GM19240 (cell line): ENCODE results near the gene MBP.

Source experiments
- DNase-seq: peaks from one replicate; pipeline ENCODE4 v3.0.0; 2011; ENCODE audit warnings: low spot score; ENCODE audit not compliant: insufficient read length

MBP gene

DNA sequence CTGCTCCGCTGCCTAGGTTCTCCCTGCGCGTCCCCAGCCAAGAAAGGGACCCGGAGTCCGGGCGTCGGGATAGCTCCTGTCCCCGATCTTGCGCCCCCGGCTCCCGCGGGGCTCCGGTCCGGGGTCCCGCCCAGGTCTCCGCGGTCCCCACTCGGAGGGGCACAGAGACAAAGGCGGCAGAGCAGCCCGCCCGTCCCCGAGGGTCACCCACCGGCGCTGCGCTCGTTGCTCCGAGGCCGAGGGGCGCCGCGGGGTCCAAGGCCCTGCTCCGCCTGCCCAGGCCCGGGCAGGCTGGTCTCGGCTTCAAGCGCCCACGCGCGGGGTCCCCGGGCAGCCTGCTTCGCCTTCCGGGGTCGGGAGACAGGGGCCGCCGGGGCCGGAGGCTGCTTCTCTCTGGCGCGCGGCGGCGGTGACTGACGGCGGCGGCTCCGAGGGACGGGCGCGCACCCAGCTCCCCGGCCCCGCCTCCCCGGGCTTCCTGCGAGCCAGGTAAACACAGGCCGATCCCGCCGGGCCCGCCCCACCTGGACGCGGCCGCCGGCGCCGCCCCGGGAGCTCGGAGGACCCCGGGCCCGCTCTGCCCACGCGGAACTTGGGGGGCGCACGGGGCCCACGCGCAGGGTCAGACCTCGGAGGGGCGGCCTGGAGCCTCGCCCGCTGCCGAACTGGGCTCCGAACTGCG, at the start of gene MBP:
Gene MBP (minus strand): TSS at position 415 of the 682 bp plus-strand sequence. CDS start 27,522 bp downstream, outside the sequence.
- peak; percentile 53 for DNase-seq

- DNase-seq: no peak
Observed at GRCh38 chr18:77181950-77182707, 49.5 kb upstream of the MBP start.

DNA sequence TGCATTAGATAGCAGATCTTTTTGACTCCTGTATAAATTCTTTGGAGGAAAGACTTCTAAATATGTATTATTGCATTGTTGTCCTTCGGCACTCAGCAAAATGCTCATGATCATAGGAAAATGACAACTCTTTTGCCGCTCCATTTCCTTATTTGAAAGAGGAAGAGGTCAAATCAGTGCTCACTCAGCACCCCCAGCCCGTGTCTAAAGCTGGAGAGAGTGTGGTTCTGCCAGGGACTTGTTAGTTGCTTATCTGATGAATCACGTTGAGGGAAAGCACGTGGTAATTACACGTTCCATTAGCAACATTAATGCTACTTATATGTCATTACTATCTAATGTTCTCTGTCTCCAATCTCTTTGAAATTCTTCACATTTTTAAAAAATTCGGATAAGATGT, 46.0 kb upstream of the MBP start:
- no peak for DNase-seq

GRCh38 chr18:77177009-77177408, 44.4 kb upstream of the MBP start:
- DNase-seq: no peak

DNA sequence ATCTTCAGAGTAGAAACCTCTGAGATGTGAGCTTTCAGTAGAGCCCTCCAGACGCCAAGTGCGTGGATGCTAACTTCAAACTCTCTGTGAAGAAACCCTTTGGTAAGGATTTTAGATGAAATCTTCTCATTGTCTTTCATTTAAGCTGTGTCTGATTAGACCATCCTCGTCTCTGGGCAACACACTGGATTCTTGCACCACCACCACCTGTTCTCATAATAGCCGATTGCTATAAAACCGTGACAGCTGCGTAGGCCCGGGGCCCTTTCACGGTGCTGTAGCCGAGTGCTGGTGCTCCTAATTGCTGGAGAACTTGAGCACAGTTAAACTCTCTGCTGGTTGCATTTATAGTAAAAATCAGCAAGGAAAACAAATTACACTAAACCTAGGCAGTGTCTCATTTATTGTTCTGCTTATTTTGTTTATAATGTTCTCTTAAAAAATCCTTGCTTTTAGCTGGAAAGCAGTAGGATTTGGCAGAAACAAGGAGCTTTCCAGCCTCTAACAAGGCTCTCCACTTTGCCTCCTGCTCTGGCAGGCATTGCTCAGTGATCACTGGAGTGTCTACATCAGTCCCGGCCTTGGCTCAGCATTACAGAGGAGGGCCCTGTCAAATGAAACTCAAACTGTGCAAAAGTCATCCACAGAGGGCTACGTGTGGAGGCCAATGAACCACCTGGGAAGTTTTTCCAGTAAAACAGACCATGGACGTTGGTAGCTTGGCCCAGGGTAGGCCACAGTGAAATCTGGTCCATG, 40.9 kb upstream of the MBP start:
- no peak for DNase-seq

DNA sequence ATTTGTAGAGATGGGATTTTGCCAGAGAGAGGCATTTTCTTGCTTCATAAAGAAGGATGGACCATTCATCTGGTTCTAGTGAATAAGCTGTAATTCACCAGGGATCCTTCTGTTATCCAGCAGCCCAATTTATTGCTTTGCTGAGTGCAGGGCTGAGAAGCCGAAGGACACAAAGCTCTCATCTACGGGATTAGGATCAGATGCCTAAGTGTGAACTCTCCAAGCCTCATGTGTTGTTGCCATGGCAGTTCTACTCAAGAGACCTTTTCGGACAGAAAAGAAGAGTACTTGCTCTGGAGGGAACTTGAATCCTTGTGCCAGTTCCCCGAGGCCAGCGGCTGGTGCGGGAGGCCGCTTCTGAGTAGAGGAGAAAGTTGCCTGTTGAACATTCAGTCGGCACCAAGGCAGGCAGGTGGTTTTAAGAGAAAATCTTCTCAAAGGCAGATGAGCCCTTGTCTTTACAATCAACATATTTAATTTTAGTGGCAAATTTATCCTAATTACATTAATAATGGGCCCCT, 38.4 kb upstream of the MBP start:
- no peak for DNase-seq

DNA sequence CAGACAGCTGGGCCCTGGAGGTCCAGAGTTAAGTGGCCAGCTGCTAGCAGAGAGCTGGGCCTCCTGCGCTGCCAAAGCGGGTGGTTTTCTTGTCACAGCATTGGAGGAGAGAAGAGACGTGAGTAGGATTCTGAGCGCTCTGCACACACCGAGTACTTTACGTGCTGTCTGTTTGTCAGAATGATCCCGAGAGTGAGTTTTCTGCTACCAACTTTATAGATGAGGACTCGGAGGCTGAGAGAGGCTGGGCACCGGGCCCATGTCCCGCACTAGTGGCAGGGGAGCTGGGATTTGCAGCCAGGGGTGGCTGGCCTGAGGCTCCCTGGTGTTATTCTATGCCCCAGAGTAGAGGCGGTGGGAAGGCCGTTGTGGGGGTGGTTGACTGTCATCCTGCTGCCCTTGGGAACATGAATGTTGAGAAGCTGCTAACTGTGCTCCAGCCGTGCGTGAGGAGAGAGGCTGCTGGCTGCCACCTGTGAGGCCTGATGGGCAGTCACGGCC, 36.3 kb upstream of the MBP start:
- no peak for DNase-seq

DNA sequence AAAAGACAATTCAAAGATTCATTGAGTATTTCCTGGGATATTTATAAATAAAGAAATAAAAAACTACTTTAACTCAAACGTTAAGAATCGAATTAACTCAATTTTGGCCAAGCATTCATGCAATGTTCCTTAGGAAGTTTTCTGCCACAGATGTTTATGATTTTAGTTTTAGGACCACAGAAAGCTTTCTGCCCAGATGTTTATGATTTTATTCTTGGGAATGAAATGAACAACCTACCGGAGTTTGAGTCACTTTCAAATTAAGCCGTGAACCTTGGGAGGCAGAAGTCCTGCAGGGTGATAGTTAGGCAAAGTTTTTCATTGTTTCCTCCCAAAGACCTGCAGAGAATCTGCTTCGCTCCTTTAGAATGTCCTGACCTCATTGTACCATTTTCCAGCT, 34.7 kb upstream of the MBP start:
- DNase-seq: no peak

- DNase-seq: no peak
Observed at GRCh38 chr18:77166523-77166922, 33.9 kb upstream of the MBP start.

DNA sequence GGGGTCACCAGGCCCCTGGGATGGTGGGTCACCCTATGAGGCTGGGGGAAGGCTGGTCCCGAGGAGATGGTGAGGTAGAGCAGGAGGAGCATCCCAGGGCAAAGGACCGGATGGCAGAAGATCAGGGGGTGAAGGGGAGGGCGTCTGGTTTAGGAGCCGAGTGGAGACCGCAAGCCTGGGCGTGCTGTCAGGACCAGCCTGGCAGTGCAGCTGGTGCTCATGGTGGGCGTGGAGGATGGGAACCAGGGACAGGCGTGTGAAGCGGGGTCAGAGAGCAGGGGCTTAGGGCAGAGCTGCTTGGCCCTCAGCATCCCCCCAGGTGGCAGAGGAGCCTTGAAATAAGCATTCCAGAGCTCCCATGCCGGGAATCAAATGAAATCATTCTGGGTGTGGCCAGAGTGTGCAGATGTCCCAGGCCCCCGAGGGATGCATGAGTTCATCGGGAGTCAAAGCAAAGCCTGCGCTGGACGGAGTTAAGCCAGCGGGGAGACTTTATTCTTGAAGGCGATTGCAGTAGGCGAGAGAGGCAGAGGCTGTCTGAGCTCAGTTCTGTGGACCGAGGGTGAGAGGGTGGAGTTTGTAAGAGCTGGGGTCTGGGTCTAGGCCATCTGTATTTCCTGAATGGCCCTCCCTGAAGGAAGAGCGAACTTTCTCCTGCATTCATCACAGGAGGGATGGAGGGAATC, 33.1 kb upstream of the MBP start:
- DNase-seq: no peak

- DNase-seq: no peak
Observed at GRCh38 chr18:77164763-77165485, 32.3 kb upstream of the MBP start.

GRCh38 chr18:77164026-77164425, 31.4 kb upstream of the MBP start:
- no peak for DNase-seq

GRCh38 chr18:77162580-77162979, 30.0 kb upstream of the MBP start:
- no peak for DNase-seq

DNA sequence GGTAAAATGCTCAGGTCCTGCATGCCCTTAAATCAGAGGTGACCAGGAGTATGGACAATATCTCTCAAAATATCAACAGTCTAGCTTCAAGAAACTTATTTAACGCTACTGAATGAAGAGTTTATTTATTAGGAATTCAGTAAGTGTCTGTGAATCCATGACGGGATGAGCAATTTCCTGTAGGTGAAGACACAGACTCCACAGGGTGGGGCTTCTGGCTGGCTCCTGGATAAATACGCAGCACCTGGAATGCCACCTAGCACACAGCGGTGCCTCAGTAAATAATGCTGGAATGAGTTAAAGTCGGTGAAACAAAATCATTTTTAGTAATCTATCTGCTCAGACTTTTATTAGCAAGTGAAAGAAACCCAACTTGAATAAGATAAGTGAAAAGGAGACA, 29.4 kb upstream of the MBP start:
- DNase-seq: no peak

DNA sequence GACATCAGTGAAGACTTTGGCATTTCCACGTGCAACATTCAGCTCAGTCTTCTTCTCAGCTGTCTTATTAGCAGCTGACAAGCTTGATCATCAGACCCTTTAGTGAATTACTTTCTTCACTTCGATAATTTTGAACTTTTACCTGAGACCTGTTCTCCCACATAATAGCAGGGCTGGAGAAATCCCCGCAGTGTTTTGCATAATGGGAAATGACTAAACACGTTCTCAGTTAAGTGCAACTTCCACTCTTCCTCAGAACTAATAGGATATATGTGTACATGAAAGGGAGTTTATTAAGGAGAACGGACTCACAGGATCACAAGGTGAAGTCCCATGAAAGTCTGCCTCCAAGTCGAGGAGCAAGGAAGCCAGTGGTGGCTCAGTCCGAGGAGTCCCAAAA, 28.8 kb upstream of the MBP start:
- no peak for DNase-seq

GRCh38 chr18:77160515-77160914, 27.9 kb upstream of the MBP start:
- no peak for DNase-seq

DNA sequence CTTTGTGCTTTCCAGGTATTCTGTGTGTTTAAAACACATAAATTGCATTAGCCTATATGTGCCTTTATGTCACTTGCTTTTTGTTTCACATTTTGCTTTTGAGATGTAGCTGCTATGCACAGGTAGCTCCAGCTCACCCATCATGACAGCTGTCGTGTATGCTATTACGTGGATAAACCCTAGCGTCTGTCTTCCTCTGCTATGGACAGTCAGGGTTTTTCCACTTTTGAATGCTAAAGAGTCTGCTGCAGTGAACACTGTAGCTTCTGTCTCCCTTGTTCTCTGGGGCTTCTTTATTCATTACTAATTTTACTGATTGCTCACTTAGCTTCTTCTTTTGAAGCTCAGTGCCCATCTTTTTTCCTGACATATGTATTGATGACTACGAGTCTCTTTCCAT, 24.7 kb upstream of the MBP start:
- DNase-seq: no peak

GRCh38 chr18:77155031-77155430, 22.4 kb upstream of the MBP start:
- DNase-seq: no peak

- no peak for DNase-seq
Observed at GRCh38 chr18:77153404-77153803, 20.8 kb upstream of the MBP start.

DNA sequence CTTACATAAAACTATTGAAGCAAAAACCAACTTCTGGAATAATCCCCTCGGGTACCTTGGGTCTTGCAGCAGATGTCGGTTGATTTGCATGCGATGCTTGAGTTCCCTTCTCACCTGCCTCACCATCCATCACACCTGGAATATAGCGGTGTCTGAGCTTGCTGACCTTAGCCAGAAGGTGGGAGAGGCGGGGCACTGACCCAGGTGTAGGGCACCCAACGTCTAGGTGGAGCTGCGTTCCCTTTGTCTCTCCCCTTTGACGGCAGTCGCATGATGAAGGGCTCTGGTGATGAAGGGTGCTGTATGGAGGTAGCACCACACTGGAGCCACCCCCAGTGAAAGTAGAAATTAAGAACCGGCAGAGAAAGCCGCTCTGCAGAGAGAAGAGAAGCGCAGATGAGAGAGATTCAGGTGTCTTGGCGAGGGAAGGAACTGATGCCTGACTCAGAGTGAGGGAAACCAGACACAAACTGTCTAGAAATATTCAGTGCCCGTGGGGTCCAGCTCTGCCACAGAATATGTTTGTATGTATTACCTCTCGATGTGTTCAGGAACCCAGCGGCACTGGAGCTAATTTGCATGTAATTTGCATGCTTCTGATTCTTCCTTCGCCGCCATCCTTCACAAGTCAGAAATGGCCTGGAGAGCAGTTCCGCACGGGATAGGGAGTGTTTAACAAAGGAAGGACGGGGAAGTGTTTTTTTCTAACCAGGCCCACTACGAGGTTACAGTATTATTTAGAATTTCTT, 19.4 kb upstream of the MBP start:
- DNase-seq: no peak
